Uterus (tissue), 4 donors: ENCODE results near the gene PI4K2A. TPM values are rescaled to one million over a fixed set of nuclear protein-coding genes. Genes with fewer than 3 reads are reported as not detected.

Experiments used
- DNase-seq, 2 donors: peaks; one replicate each; pipeline ENCODE4 v3.0.0-alpha.2; 2019 to 2020
- H3K27ac ChIP-seq, 2 donors: fragments of 200-600 bp; sonication (generic); 1 replicate in 1 of 2; 2 replicates in 1 of 2; pipeline ENCODE4 v1.5.1; 2016 to 2018
- H3K27me3 ChIP-seq, 2 donors: fragments of 200-600 bp; sonication (generic); one replicate each; pipeline ENCODE4 v1.5.1; 2018 to 2019; ENCODE audit warnings: control low read depth in 1 of 2
- H3K36me3 ChIP-seq, 2 donors: fragments of 200-600 bp; sonication (generic); one replicate each; pipeline ENCODE4 v1.5.1; 2019; ENCODE audit warnings: control low read depth in 1 of 2
- H3K4me1 ChIP-seq, 2 donors: fragments of 200-600 bp; sonication (generic); one replicate each; pipeline ENCODE4 v1.5.1; 2018 to 2019; ENCODE audit warnings: control low read depth in 1 of 2
- H3K4me3 ChIP-seq, 2 donors: fragments of 200-600 bp; sonication (generic); 1 replicate in 1 of 2; 2 replicates in 1 of 2; pipeline ENCODE4 v1.5.1; 2018 to 2019; ENCODE audit warnings: mild to moderate bottlenecking in 1 of 2
- H3K9me3 ChIP-seq, 2 donors: fragments of 200-600 bp; sonication (generic); one replicate each; pipeline ENCODE4 v1.5.1; 2019; ENCODE audit warnings: control low read depth in 1 of 2
- CTCF ChIP-seq, 4 experiments: fragments of 200-600 bp in 2 of 4; fragments of 450-650 bp in 2 of 4; sonication (generic) in 2 of 4; IDR thresholded peaks; one replicate each; pipeline ENCODE4 v1.5.1; 2016 to 2019; ENCODE audit warnings: antibody characterized with exemption in 4 of 4, mild to moderate bottlenecking in 2 of 4, moderate library complexity in 1 of 4
- POLR2A ChIP-seq, 2 donors: fragments of 450-650 bp; IDR thresholded peaks; one replicate each; pipeline ENCODE4 v1.6.1; 2016; ENCODE audit warnings: antibody characterized with exemption in 2 of 2, mild to moderate bottlenecking in 1 of 2, moderate library complexity in 1 of 2
- intact Hi-C: fragments of 100-400 bp; cut with DNase I; formaldehyde crosslinking; loops from one replicate; pipeline ENCODE4 v1.15.1; 2023; ENCODE audit warnings: low total_unique reads
- total RNA-seq, 4 donors: library from RNA; depleted of rRNA in 3 of 4; stranded (reverse); fragments of >200 nt in 3 of 4; gene quantifications; one replicate each; pipeline versions ENCODE4 v1.1.0 to v1.2.4, GENCODE V29; 2014 to 2023
- donor health status: DM: yes; HTN: yes; CAD: no.

PI4K2A gene
- total RNA-seq, 4 donors from 2014 or later = 5.6 to 14.7 (median 11.9) TPM

DNA sequence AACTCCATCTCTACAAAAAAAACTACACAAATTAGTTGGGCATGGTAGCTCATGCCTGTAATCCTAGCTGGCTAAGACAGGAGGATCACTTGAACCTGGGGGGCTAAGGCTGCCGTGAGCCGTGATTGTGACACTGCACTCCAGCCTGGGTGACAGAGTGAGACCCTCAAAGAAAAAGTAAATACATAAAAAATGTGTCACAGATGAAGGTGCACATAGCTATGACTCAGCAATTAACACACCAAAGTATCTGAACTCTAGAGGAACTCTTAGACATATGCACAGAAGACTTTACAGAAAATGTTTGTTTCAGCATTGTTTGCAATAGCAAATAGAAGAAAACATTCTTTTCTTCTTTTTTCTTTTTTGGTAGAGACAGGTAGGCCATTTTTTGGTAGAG is 42.7 kb upstream of the PI4K2A start:
- TF ChIP-seq CTCF (IDR thresholded peaks at IDR 0.05) (no peak), POLR2A (IDR thresholded peaks at IDR 0.05) (no peak)
- H3K36me3 ChIP-seq = no peaks in the 10 kb centered on the region
- no peaks in the 10 kb centered on the region for H3K9me3 ChIP-seq
- H3K4me3 ChIP-seq = no peak overlapping the region
- H3K4me1 ChIP-seq = peaks cover 0 to 16% of the 10 kb centered on the region in 2 donors
- peak overlapping the region; percentile 81 to 89 for H3K27ac ChIP-seq
- no peak for DNase-seq
- H3K27me3 ChIP-seq = no peaks in the 10 kb centered on the region
- intact Hi-C loops = no loop called here

GRCh38 chr10:97598407-97599271 is 41.8 kb upstream of the PI4K2A start:
- Histone ChIP-seq H3K4me1 (peaks cover 0 to 16% of the 10 kb centered on the region in 2 donors), H3K27me3 (no peaks in the 10 kb centered on the region), H3K4me3 (no peak overlapping the region), H3K27ac (no peak overlapping the region), H3K36me3 (no peaks in the 10 kb centered on the region), H3K9me3 (no peaks in the 10 kb centered on the region)
- no peak for TF ChIP-seq CTCF (IDR thresholded peaks at IDR 0.05)
- no peak for TF ChIP-seq POLR2A (IDR thresholded peaks at IDR 0.05)
- DNase-seq = no peak
- intact Hi-C loops = no loop called here

DNA sequence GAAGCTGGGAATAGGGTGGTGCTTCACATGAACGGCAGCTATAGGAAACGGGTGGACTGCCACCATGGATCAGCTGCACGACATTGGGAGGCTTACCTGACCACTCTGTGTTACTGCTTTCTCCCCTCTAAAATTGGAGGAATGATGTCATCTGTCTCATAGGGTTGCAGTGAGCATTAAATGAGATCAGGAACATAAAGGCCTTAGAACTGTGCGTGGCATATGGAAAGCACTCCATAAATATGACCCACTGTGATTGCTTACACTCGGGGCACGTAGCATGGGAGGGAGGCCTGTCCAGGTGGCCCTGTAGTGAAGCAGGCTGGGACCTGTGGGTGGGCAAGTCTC is 41.2 kb upstream of the PI4K2A start:
- no peaks in the 10 kb centered on the region for H3K36me3 ChIP-seq
- no peak overlapping the region for H3K4me3 ChIP-seq
- no peak for DNase-seq
- H3K27ac ChIP-seq = no peak overlapping the region
- H3K27me3 ChIP-seq = no peaks in the 10 kb centered on the region
- peaks cover 0 to 16% of the 10 kb centered on the region in 2 donors for H3K4me1 ChIP-seq
- no peak for TF ChIP-seq CTCF (IDR thresholded peaks at IDR 0.05)
- no peak for TF ChIP-seq POLR2A (IDR thresholded peaks at IDR 0.05)
- no peaks in the 10 kb centered on the region for H3K9me3 ChIP-seq
- intact Hi-C loops = no loop called here

- intact Hi-C loops = no loop called here
- H3K27me3 ChIP-seq = no peaks in the 10 kb centered on the region
- peaks cover 0 to 15% of the 10 kb centered on the region in 2 donors for H3K4me1 ChIP-seq
- no peak overlapping the region for H3K27ac ChIP-seq
- no peak for DNase-seq
- no peaks in the 10 kb centered on the region for H3K9me3 ChIP-seq
- H3K4me3 ChIP-seq = no peak overlapping the region
- TF ChIP-seq POLR2A (IDR thresholded peaks at IDR 0.05) (no peak), CTCF (IDR thresholded peaks at IDR 0.05) (no peak)
- H3K36me3 ChIP-seq = no peaks in the 10 kb centered on the region
Measured at GRCh38 chr10:97600616-97601015, 39.9 kb upstream of the PI4K2A start.
